HG03521 (cell line): ENCODE results near the gene FRMD3.

Experiments used
- ATAC-seq: cut with Tn5 transposase; IDR thresholded peaks from one replicate; pipeline ENCODE4 v1.9.1; 2021; ENCODE audit warnings: mild to moderate bottlenecking, moderate library complexity; ENCODE audit not compliant: unreplicated experiment

Gene FRMD3

GRCh38 chr9:83538172-83538889 lies at the start of gene FRMD3:
Gene FRMD3, minus strand, starts transcription at chr9:83538401. Its CDS starts 170 bp downstream, at chr9:83538231.
- ATAC-seq: peak; percentile 48

- no peak for ATAC-seq
Measured at GRCh38 chr9:83584995-83585394, 46.8 kb upstream of the FRMD3 start.

- peak; percentile 72 for ATAC-seq
Measured at GRCh38 chr9:83583151-83584014, 45.2 kb upstream of the FRMD3 start.

GRCh38 chr9:83582029-83582428 lies 43.8 kb upstream of the FRMD3 start:
- ATAC-seq: no peak

GRCh38 chr9:83574482-83574881 lies 36.3 kb upstream of the FRMD3 start:
- ATAC-seq: no peak

- ATAC-seq: no peak
Measured at GRCh38 chr9:83572524-83572923, 34.3 kb upstream of the FRMD3 start.

- ATAC-seq: no peak
Measured at GRCh38 chr9:83570359-83570758, 32.2 kb upstream of the FRMD3 start.

GRCh38 chr9:83569326-83569725 lies 31.1 kb upstream of the FRMD3 start:
- no peak for ATAC-seq

- ATAC-seq: no peak
Measured at GRCh38 chr9:83563360-83563759, 25.2 kb upstream of the FRMD3 start.

GRCh38 chr9:83560169-83560826 lies 22.1 kb upstream of the FRMD3 start:
- ATAC-seq: no peak

GRCh38 chr9:83557771-83558170 lies 19.6 kb upstream of the FRMD3 start:
- ATAC-seq: no peak

- ATAC-seq: no peak
Measured at GRCh38 chr9:83557317-83557716, 19.1 kb upstream of the FRMD3 start.

- no peak for ATAC-seq
Measured at GRCh38 chr9:83554278-83554677, 16.1 kb upstream of the FRMD3 start.

- peak; percentile 91 for ATAC-seq
Measured at GRCh38 chr9:83544002-83544698, 5.9 kb upstream of the FRMD3 start.

GRCh38 chr9:83538890-83539238 lies 663 bp upstream of the FRMD3 start:
- ATAC-seq: no peak

GRCh38 chr9:83537331-83538171 lies 650 bp downstream of the FRMD3 start:
- no peak for ATAC-seq

GRCh38 chr9:83536332-83536731 lies 1.9 kb downstream of the FRMD3 start:
- no peak for ATAC-seq

- ATAC-seq: no peak
Measured at GRCh38 chr9:83535736-83536135, 2.5 kb downstream of the FRMD3 start.

GRCh38 chr9:83533296-83533695 lies 4.9 kb downstream of the FRMD3 start:
- ATAC-seq: no peak

GRCh38 chr9:83526901-83527300 lies 11.3 kb downstream of the FRMD3 start:
- no peak for ATAC-seq
